GM12891 (cell line): ENCODE data around the gene TBC1D10B.
"Not testable (repeated sequence)": the region's sequence is repeated elsewhere in the genome, so short reads cannot be mapped to it uniquely, and the experiment has no call there.

ENCODE experiments used
- POLR2A ChIP-seq: IDR thresholded peaks from 2 replicates; pipeline ENCODE4 v1.6.1; 2011; ENCODE audit warnings: low read depth, low read length, control low read depth
- POLR2AphosphoS5 ChIP-seq: IDR thresholded peaks from 2 replicates; pipeline ENCODE4 v1.6.1; 2011; ENCODE audit warnings: low read depth, low read length, control low read depth
- TAF1 ChIP-seq: IDR thresholded peaks from 2 replicates; pipeline ENCODE4 v1.6.1; 2011; ENCODE audit warnings: low read depth, low read length, control low read depth

GRCh38 chr16:30334473-30334989, 35.8 kb downstream of the TBC1D10B start:
- not testable (repeated sequence) for TF ChIP-seq TAF1, POLR2A, POLR2AphosphoS5
